HEK293 (cell line): Measurements from ENCODE around the gene INVS.

Experiments
- CTCF ChIA-PET: fragments of 350-600 bp; formaldehyde crosslinking; extraction: SDS; loops from one replicate; lab custom pipeline; 2021; ENCODE audit warnings: antibody characterized with exemption; lab: Yijun Ruan, JAX
- POLR2A ChIA-PET: fragments of 300-600 bp; formaldehyde crosslinking; extraction: SDS; loops from one replicate; lab custom pipeline; 2020; ENCODE audit warnings: antibody characterized with exemption, inconsistent platforms; lab: Yijun Ruan, JAX
- H3K27ac ChIP-seq: fragments of 200-500 bp; sonication (Bioruptor generic); 2 replicates; pipeline ENCODE4 v1.5.1; 2014; ENCODE audit warnings: low read depth, low read length, control low read depth, inconsistent platforms; ENCODE audit errors: extremely low read depth
- H3K36me3 ChIP-seq, 2 experiments: fragments of 200-500 bp in 1 of 2; sonication (Bioruptor generic) in 1 of 2; 1 replicate in 1 of 2; 2 replicates in 1 of 2; pipeline ENCODE4 v1.5.1; 2014 to 2017; ENCODE audit warnings: inconsistent platforms in 2 of 2, low read length in 2 of 2; ENCODE audit not compliant: control insufficient read depth in 2 of 2, insufficient read depth in 1 of 2
- H3K4me1 ChIP-seq: fragments of 200-500 bp; sonication (Bioruptor generic); 2 replicates; pipeline ENCODE4 v1.5.1; 2014; ENCODE audit warnings: mild to moderate bottlenecking, low read length, inconsistent platforms; ENCODE audit not compliant: control insufficient read depth, insufficient read depth
- H3K4me3 ChIP-seq: 2 replicates; pipeline ENCODE4 v1.5.1; 2011; ENCODE audit warnings: low read depth, mild to moderate bottlenecking, control low read depth, low read length, moderate library complexity
- H3K9me3 ChIP-seq: fragments of 200-500 bp; sonication (Bioruptor generic); 2 replicates; pipeline ENCODE4 v1.5.1; 2014; ENCODE audit warnings: low read depth, low read length, inconsistent platforms; ENCODE audit not compliant: control insufficient read depth, insufficient read depth
- GFI1B ChIP-seq: fragments of 450-650 bp; formaldehyde crosslinking; IDR thresholded peaks from 2 replicates; pipeline ENCODE4 v1.5.1; 2016; ENCODE audit warnings: missing biosample characterization, missing genetic modification characterization
- KLF1 ChIP-seq: fragments of 450-650 bp; formaldehyde crosslinking; IDR thresholded peaks from 2 replicates; pipeline ENCODE4 v1.5.1; 2016; ENCODE audit warnings: missing biosample characterization, missing genetic modification characterization
- MEIS1 ChIP-seq: sonication (generic); formaldehyde crosslinking; IDR thresholded peaks from 2 replicates; pipeline ENCODE4 v1.8.1; 2022; ENCODE audit warnings: missing genetic modification reagents, mild to moderate bottlenecking, borderline replicate concordance
- MZF1 ChIP-seq: fragments of 450-650 bp; formaldehyde crosslinking; IDR thresholded peaks from 2 replicates; pipeline ENCODE4 v1.5.1; 2017; ENCODE audit warnings: missing biosample characterization, missing genetic modification characterization, borderline replicate concordance
- PRDM4 ChIP-seq: fragments of 450-650 bp; formaldehyde crosslinking; IDR thresholded peaks from 2 replicates; pipeline ENCODE4 v1.5.1; 2017; ENCODE audit warnings: missing biosample characterization, missing genetic modification characterization
- RBAK ChIP-seq: fragments of 450-650 bp; formaldehyde crosslinking; IDR thresholded peaks from 2 replicates; pipeline ENCODE4 v1.5.1; 2016; ENCODE audit warnings: missing biosample characterization, missing genetic modification characterization
- SP3 ChIP-seq: fragments of 450-650 bp; formaldehyde crosslinking; IDR thresholded peaks from 2 replicates; pipeline ENCODE4 v1.5.1; 2016; ENCODE audit warnings: missing biosample characterization, missing genetic modification characterization
- SP7 ChIP-seq: fragments of 450-650 bp; formaldehyde crosslinking; IDR thresholded peaks from 2 replicates; pipeline ENCODE4 v1.5.1; 2016; ENCODE audit warnings: missing biosample characterization, missing genetic modification characterization
- ZBTB1 ChIP-seq: fragments of 450-650 bp; formaldehyde crosslinking; IDR thresholded peaks from 2 replicates; pipeline ENCODE4 v1.5.1; 2016; ENCODE audit warnings: missing biosample characterization, missing genetic modification characterization
- ZBTB20 ChIP-seq: fragments of 450-650 bp; formaldehyde crosslinking; IDR thresholded peaks from 2 replicates; pipeline ENCODE4 v1.5.1; 2016; ENCODE audit warnings: missing biosample characterization, missing genetic modification characterization
- ZBTB26 ChIP-seq: fragments of 450-650 bp; formaldehyde crosslinking; optimal IDR thresholded peaks from 2 replicates; pipeline ENCODE3; 2016; ENCODE audit warnings: missing biosample characterization, mild to moderate bottlenecking, missing genetic modification characterization
- ZNF140 ChIP-seq: fragments of 450-650 bp; formaldehyde crosslinking; IDR thresholded peaks from 2 replicates; pipeline ENCODE4 v1.5.1; 2016; ENCODE audit warnings: missing biosample characterization, missing genetic modification characterization
- ZNF221 ChIP-seq: fragments of 450-650 bp; formaldehyde crosslinking; IDR thresholded peaks from 2 replicates; pipeline ENCODE4 v1.5.1; 2017; ENCODE audit warnings: missing biosample characterization, missing genetic modification characterization, borderline replicate concordance
- ZNF26 ChIP-seq: fragments of 450-650 bp; formaldehyde crosslinking; IDR thresholded peaks from 2 replicates; pipeline ENCODE4 v1.5.1; 2016; ENCODE audit warnings: missing biosample characterization, missing genetic modification characterization
- ZNF341 ChIP-seq: fragments of 450-650 bp; formaldehyde crosslinking; IDR thresholded peaks from 2 replicates; pipeline ENCODE4; 2016; ENCODE audit warnings: low read depth, missing biosample characterization, missing genetic modification characterization
- ZNF394 ChIP-seq: fragments of 450-650 bp; formaldehyde crosslinking; IDR thresholded peaks from 2 replicates; pipeline ENCODE4 v1.5.1; 2016; ENCODE audit warnings: missing biosample characterization, missing genetic modification characterization, mild to moderate bottlenecking, moderate library complexity, borderline replicate concordance
- ZNF555 ChIP-seq: fragments of 450-650 bp; formaldehyde crosslinking; conservative IDR thresholded peaks from 2 replicates; pipeline ENCODE4 v1.5.1; 2017; ENCODE audit warnings: missing biosample characterization, mild to moderate bottlenecking, missing genetic modification characterization, inconsistent platforms
- ZNF571 ChIP-seq: fragments of 450-650 bp; formaldehyde crosslinking; IDR thresholded peaks from 2 replicates; pipeline ENCODE4 v1.5.0; 2017; ENCODE audit warnings: missing biosample characterization, missing genetic modification characterization
- ZNF623 ChIP-seq: fragments of 450-650 bp; formaldehyde crosslinking; IDR thresholded peaks from 2 replicates; pipeline ENCODE4 v1.5.1; 2016; ENCODE audit warnings: missing biosample characterization, missing genetic modification characterization
- ZNF837 ChIP-seq: fragments of 450-650 bp; formaldehyde crosslinking; IDR thresholded peaks from 2 replicates; pipeline ENCODE4 v1.5.1; 2016; ENCODE audit warnings: missing biosample characterization, missing genetic modification characterization
- ZSCAN30 ChIP-seq: fragments of 450-650 bp; IDR thresholded peaks from 2 replicates; pipeline ENCODE4 v1.5.1; 2018; ENCODE audit warnings: missing biosample characterization, mild to moderate bottlenecking, missing genetic modification characterization, moderate library complexity

The INVS gene

GRCh38 chr9:100346836-100347235 lies 247.8 kb downstream of the INVS start:
- H3K9me3 ChIP-seq: no peaks in the 10 kb centered on the region
- ChIA-PET CTCF (interaction anchor here (1.9 kb wide), 1 partner anchor 22 kb away, joined by 7 read pairs; no protein-coding TSS in a partner anchor), POLR2A (no interaction called here)
- no peak for TF ChIP-seq ZNF623 (tag by site-specific recombination)
- no peak for TF ChIP-seq MZF1
- no peak for TF ChIP-seq RBAK (tag by site-specific recombination)
- TF ChIP-seq ZBTB26 (tag by site-specific recombination): no peak
- no peak for TF ChIP-seq ZNF26
- no peak for TF ChIP-seq KLF1 (tag by site-specific recombination)
- H3K4me3 ChIP-seq: no peak overlapping the region
- H3K4me1 ChIP-seq: no peaks in the 10 kb centered on the region
- no peak overlapping the region for H3K27ac ChIP-seq
- H3K36me3 ChIP-seq: peaks cover 4 to 42% of the 10 kb centered on the region in 2 experiments; a peak in 2 of 3 replicates

GRCh38 chr9:100350188-100350587 lies 251.1 kb downstream of the INVS start:
- CTCF ChIA-PET: interaction anchor here (0.6 to 3.2 kb wide), 4 partner anchors 12 to 84 kb away, joined by 3 to 20 read pairs (median 4); no protein-coding TSS in a partner anchor
- POLR2A ChIA-PET: interaction anchor here (0.6 kb wide), 1 partner anchor 17 kb away, joined by 3 read pairs; no protein-coding TSS in a partner anchor
- Histone ChIP-seq H3K4me1 (no peaks in the 10 kb centered on the region), H3K36me3 (peaks cover 2 to 32% of the 10 kb centered on the region in 2 experiments; a peak in 2 of 3 replicates), H3K27ac (no peak overlapping the region), H3K4me3 (peak overlapping the region; percentile 5), H3K9me3 (no peaks in the 10 kb centered on the region)
- TF ChIP-seq SP7 (tag by site-specific recombination) (no peak), ZNF341 (no peak), ZNF140 (tag by site-specific recombination) (no peak), ZNF221 (no peak), GFI1B (tag by site-specific recombination) (no peak), ZSCAN30 (tag by site-specific recombination) (no peak), ZBTB20 (tag by site-specific recombination) (no peak), PRDM4 (tag by site-specific recombination) (no peak), ZNF555 (no peak), MEIS1 (CRISPR knock-in tag) (no peak), SP3 (tag by site-specific recombination) (no peak), ZNF837 (tag by site-specific recombination) (no peak), ZBTB1 (tag by site-specific recombination) (no peak), ZNF571 (tag by site-specific recombination) (no peak), ZNF394 (tag by site-specific recombination) (no peak)
